WI38 (cell line): Measurements from ENCODE around the gene ACIN1.

Experiments
- H3K4me3 ChIP-seq: 2 replicates; pipeline ENCODE4 v1.5.1; 2011; ENCODE audit warnings: low read depth, mild to moderate bottlenecking, control low read depth, low read length
- TF ChIP-seq, protein P1 (sequence below): IDR thresholded peaks from 2 replicates; pipeline ENCODE4 v1.5.1; 2012; ENCODE audit warnings: low read depth, mild to moderate bottlenecking, control low read depth, low read length

ACIN1 gene

DNA sequence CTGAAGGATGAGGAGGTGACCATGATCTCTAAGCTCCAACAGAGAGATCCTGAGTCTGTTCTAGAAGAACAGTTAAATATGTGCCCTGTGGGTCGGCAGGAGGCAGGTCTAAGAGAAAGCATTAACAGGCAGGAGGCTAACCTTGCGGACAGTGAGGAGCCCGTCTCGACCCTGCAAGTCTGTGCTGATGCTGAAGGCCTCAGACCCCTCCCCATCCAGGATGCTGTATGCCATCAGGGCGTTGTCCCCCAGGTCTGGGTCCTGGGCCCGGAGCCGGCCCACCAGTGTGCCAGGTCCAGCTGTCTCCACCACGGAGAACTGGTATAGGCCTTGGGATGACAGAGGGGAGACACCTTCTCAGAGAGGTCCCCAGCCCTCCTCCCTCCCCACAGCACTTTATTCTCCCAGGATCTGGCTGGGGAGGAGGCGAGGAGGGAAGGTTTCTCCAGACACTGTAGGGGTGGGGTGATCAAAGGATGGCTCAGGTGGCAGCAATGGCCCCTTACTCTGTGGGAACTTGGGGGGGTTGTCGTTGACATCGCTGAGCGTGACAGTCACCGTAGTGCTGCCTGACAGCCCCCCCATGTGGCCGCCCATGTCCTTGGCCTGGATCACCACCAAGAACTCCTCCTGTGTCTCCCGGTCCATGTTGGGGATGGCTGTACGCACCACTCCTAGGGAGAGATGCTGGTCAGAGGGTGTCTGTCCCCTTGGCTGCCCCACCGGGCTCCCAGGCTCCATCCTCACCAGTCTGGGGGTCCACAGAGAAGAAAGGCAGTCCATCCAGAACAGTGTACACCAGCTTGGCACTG is 40.7 kb downstream of the ACIN1 start:
- TF ChIP-seq, protein P1, sequence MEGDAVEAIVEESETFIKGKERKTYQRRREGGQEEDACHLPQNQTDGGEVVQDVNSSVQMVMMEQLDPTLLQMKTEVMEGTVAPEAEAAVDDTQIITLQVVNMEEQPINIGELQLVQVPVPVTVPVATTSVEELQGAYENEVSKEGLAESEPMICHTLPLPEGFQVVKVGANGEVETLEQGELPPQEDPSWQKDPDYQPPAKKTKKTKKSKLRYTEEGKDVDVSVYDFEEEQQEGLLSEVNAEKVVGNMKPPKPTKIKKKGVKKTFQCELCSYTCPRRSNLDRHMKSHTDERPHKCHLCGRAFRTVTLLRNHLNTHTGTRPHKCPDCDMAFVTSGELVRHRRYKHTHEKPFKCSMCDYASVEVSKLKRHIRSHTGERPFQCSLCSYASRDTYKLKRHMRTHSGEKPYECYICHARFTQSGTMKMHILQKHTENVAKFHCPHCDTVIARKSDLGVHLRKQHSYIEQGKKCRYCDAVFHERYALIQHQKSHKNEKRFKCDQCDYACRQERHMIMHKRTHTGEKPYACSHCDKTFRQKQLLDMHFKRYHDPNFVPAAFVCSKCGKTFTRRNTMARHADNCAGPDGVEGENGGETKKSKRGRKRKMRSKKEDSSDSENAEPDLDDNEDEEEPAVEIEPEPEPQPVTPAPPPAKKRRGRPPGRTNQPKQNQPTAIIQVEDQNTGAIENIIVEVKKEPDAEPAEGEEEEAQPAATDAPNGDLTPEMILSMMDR = no peak
- no peak overlapping the region for H3K4me3 ChIP-seq

GRCh38 chr14:23053426-23053825 is 41.5 kb downstream of the ACIN1 start:
- TF ChIP-seq, protein P1 = no peak

GRCh38 chr14:23052671-23053070 is 42.3 kb downstream of the ACIN1 start:
- TF ChIP-seq, protein P1 = no peak
- no peak overlapping the region for H3K4me3 ChIP-seq

More at GRCh38 chr14:23053426-23053825, 41.5 kb downstream of the ACIN1 start:
- no peak overlapping the region for H3K4me3 ChIP-seq

- H3K4me3 ChIP-seq = no peak overlapping the region
- TF ChIP-seq, protein P1 = no peak
These were observed 42.7 kb downstream of the ACIN1 start for GRCh38 chr14:23052182-23052623.

DNA sequence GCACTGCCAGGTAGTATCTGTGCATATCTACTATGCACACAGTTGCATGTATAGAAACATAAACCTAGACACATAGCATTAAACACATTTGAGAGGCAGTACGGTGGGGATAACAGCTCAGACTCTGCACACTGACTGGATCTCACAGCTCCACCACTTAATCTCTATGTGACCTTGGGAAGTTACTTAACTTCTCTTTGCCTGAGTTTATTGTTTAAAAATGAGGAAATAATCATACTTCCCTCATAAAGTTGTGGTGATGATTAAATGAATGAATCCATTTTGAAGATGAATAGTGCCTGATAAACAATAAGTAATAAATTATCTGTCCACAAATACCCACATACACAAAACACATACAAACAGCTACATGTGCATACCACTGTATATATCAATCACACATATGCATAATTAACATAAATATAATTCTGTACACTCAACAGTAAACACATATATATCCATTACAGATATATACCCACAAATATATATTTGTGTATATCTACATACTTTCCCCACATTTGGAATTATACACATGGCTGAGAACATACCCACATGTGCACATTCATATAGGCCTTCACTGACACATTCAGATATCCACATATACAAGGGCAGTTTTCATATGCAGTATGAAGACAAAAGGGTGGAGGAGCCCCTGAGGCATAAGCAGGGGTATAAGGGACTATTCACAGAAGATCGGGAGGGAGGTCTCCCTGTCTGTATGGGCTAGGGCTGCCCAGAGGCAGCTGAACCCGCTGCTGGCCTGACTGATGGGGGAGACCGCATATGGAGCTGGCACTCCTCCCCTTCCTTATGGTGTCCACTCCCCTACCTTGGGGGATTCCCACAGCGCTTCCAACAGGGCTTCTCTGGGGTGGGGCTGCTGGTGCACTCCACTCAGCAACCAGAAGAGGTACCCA is 43.5 kb downstream of the ACIN1 start:
- H3K4me3 ChIP-seq = no peak overlapping the region
- TF ChIP-seq, protein P1 = no peak

DNA sequence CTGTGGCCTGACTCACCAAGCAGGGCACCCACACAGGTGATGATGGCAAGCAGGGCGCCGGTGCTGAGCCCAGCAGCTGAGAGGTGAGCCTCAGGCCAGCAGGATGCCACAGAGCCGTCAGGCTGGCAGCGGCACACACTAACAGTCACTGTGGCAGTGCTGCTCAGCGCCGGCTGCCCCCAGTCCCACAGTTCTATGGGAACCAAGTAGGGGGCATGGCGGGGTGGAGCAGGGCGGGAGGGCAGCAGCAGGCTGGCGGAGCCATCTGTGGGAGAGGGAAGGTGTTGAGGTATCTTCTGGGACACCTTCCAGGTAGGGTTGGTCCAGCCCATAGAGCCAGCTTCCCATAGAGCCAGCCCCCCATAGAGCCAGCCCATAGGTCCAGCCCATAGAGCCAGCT is 45.9 kb downstream of the ACIN1 start:
- TF ChIP-seq, protein P1 = no peak
- H3K4me3 ChIP-seq = no peak overlapping the region
